Neural progenitor cell (in vitro differentiated cells): Measurements from ENCODE around the gene B9D1.

ENCODE experiments used
- EZH2phosphoT487 ChIP-seq: fragments of 200-600 bp; sonication (generic); IDR thresholded peaks from 2 replicates; pipeline ENCODE4 v1.6.1; 2017; ENCODE audit warnings: antibody characterized with exemption
- TF ChIP-seq, protein P1 (sequence below): fragments of 200-600 bp; sonication (generic); IDR thresholded peaks from 2 replicates; pipeline ENCODE4 v1.5.1; 2017; ENCODE audit warnings: antibody characterized with exemption, mild to moderate bottlenecking

DNA sequence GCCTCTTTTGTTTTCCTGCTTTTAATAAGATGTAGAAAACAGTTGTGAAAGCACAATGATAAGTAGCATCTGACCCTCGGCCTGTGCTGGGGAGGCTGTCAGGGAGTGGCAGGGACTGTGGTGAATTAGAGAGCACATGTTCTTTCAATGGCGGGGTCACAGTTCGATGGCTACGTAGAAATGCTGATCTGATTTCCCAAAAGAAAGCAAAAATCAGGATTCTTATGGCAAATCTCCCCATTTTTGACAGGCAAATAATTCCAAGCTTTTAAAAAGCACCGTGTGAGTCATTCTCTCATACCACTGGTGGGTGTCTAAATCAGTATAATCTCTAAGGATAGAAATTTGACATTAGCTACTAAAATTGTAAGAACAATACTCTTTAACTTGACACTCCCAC, 11.6 kb upstream of the B9D1 start:
- TF ChIP-seq, protein P1, sequence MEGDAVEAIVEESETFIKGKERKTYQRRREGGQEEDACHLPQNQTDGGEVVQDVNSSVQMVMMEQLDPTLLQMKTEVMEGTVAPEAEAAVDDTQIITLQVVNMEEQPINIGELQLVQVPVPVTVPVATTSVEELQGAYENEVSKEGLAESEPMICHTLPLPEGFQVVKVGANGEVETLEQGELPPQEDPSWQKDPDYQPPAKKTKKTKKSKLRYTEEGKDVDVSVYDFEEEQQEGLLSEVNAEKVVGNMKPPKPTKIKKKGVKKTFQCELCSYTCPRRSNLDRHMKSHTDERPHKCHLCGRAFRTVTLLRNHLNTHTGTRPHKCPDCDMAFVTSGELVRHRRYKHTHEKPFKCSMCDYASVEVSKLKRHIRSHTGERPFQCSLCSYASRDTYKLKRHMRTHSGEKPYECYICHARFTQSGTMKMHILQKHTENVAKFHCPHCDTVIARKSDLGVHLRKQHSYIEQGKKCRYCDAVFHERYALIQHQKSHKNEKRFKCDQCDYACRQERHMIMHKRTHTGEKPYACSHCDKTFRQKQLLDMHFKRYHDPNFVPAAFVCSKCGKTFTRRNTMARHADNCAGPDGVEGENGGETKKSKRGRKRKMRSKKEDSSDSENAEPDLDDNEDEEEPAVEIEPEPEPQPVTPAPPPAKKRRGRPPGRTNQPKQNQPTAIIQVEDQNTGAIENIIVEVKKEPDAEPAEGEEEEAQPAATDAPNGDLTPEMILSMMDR: no peak
- no peak for TF ChIP-seq EZH2phosphoT487
